A549 (cell line): ENCODE measurements around the gene UMODL1.

ENCODE experiments used
- JUN ChIP-seq, 2 experiments: fragments of >200 bp; sonication (Bioruptor Twin); formaldehyde crosslinking; IDR thresholded peaks; 2 replicates in 1 of 2; 3 replicates in 1 of 2; pipeline ENCODE4 v1.6.1; 2016 to 2017
- KDM1A ChIP-seq: fragments of 200-600 bp; sonication (generic); IDR thresholded peaks from 2 replicates; pipeline ENCODE4 v1.6.1; 2016; ENCODE audit warnings: low read depth, mild to moderate bottlenecking
- POLR2A ChIP-seq: IDR thresholded peaks from 2 replicates; pipeline ENCODE4 v1.6.1; 2012; ENCODE audit warnings: mild to moderate bottlenecking, low read length

DNA sequence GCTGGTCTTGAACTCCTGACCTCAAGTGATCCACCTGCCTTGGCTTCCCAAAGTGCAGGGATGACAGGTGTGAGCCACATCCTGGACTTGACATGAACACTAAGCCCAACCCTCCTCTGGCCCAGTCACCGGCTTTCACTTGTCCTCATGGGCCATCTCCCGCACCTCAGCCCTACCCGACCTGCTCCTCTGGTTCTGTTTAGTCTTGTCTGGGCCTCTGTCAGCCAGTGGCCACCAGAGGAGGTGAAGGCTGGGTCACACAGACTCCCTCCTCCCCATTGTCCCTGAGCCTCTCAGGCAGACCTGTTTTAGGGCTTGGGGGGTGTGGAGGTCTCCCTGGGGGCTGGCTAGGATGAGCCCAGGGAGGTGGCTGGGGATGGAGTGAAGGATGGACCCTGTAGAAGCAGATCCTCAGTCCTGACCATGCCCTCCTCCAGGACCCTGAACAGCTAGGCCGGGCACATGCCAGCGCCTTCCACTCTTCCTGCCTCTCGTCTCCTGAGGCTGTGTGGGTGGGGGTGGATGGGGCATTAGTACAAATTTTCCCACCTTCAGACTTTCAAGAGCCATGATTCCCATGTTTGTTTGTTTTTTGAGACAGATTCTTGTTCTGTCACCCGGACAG lies 26.1 kb upstream of the UMODL1 start:
- TF ChIP-seq POLR2A, result no peak
- TF ChIP-seq KDM1A, result no peak
- no peak for TF ChIP-seq JUN (IDR thresholded peaks at IDR 0.05)
